Measurements from ENCODE around the gene SPAAR.

Gene SPAAR

DNA sequence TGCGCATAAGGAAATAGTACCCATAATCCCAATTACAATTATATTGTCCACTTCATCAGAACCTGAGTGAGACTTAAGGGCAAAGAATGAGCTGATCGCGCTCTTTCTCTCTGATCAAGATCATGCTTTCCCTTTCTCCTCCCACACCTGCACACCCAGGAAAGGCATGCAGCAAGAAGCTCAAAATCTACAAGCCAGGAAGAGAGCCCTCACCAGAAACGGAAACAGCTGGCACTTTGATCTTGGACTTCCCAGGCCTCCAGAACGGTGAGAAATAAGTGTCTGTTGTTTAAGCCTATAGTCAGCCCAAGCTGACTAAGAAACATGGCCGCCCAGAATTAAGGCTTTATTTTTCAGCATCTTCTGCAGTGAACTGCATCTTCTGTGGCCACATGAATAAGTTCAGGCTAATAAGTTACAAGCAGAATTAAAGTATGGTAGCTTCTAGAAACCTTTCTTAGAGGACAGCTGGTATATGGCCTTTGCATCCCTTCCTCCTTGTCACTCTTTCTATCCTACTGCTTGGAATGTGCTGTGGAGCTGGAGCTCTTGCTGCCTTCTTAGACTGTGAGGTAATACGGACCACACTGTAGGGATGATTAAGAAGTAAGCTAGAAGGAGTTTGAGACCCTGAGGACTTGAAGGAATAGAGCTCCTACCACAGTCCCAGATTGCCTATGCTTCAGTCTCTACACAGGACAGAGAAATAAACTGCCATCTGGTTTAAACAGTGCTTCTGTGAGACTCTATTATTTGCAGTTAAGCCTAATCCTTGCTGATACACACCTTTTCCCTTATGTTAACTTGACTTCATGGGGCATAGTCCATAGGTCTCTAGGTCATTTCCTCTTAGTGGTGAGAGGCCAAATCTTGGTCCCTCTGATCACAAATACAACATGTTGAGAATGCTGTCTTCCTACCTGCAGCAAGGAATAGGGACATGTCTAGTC is 31.4 kb downstream of the SPAAR start:
- TF ChIP-seq FOXP2 (optimal IDR thresholded peaks at IDR 0.05; ENCODE audit: borderline replicate concordance, extremely low read depth, extremely low read length, insufficient read depth) (no peak), SIN3A (IDR thresholded peaks at IDR 0.05; ENCODE audit: borderline replicate concordance, insufficient read depth, low read length) (no peak), POLR2AphosphoS5 (IDR thresholded peaks at IDR 0.05; ENCODE audit: low read depth, low read length) (no peak)

- TF ChIP-seq TAF1 (IDR thresholded peaks at IDR 0.05; ENCODE audit: borderline replicate concordance, insufficient read depth, low read length) (no peak), REST (IDR thresholded peaks at IDR 0.05; ENCODE audit: insufficient read depth in 1 of 2, low read depth in 2 of 2, low read length in 2 of 2) (no peak), POLR2AphosphoS5 (IDR thresholded peaks at IDR 0.05; ENCODE audit: low read depth, low read length) (no peak), FOXP2 (optimal IDR thresholded peaks at IDR 0.05; ENCODE audit: borderline replicate concordance, extremely low read depth, extremely low read length, insufficient read depth) (no peak), SIN3A (IDR thresholded peaks at IDR 0.05; ENCODE audit: borderline replicate concordance, insufficient read depth, low read length) (no peak)
Measured at GRCh38 chr9:35942286-35942685, 33.0 kb downstream of the SPAAR start.

- TF ChIP-seq FOXP2 (optimal IDR thresholded peaks at IDR 0.05; ENCODE audit: borderline replicate concordance, extremely low read depth, extremely low read length, insufficient read depth) (no peak), REST (IDR thresholded peaks at IDR 0.05; ENCODE audit: insufficient read depth in 1 of 2, low read depth in 2 of 2, low read length in 2 of 2) (no peak), TAF1 (IDR thresholded peaks at IDR 0.05; ENCODE audit: borderline replicate concordance, insufficient read depth, low read length) (no peak), POLR2AphosphoS5 (IDR thresholded peaks at IDR 0.05; ENCODE audit: low read depth, low read length) (no peak), SIN3A (IDR thresholded peaks at IDR 0.05; ENCODE audit: borderline replicate concordance, insufficient read depth, low read length) (no peak)
Measured at GRCh38 chr9:35944173-35944572, 34.9 kb downstream of the SPAAR start.

GRCh38 chr9:35944841-35945240 is 35.6 kb downstream of the SPAAR start:
- TF ChIP-seq POLR2AphosphoS5 (IDR thresholded peaks at IDR 0.05; ENCODE audit: low read depth, low read length) = no peak
- no peak for TF ChIP-seq FOXP2 (optimal IDR thresholded peaks at IDR 0.05; ENCODE audit: borderline replicate concordance, extremely low read depth, extremely low read length, insufficient read depth)
- TF ChIP-seq TAF1 (IDR thresholded peaks at IDR 0.05; ENCODE audit: borderline replicate concordance, insufficient read depth, low read length) = no peak

- TF ChIP-seq POLR2AphosphoS5 (IDR thresholded peaks at IDR 0.05; ENCODE audit: low read depth, low read length) (no peak), SIN3A (IDR thresholded peaks at IDR 0.05; ENCODE audit: borderline replicate concordance, insufficient read depth, low read length) (no peak), REST (IDR thresholded peaks at IDR 0.05; ENCODE audit: insufficient read depth in 1 of 2, low read depth in 2 of 2, low read length in 2 of 2) (no peak), TAF1 (IDR thresholded peaks at IDR 0.05; ENCODE audit: borderline replicate concordance, insufficient read depth, low read length) (no peak), FOXP2 (optimal IDR thresholded peaks at IDR 0.05; ENCODE audit: borderline replicate concordance, extremely low read depth, extremely low read length, insufficient read depth) (no peak)
Measured at GRCh38 chr9:35945341-35946018, 36.2 kb downstream of the SPAAR start.
